Mesenchymal stem cell (in vitro differentiated cells and primary cell): ENCODE data around the gene RPS6KB2.

Experiments used
- DNase-seq: peaks from one replicate; pipeline ENCODE4 v3.0.0-alpha.2; 2013
- H2AFZ ChIP-seq: one replicate; pipeline ENCODE4 v1.6.1; 2013; ENCODE audit warnings: low read depth, mild to moderate bottlenecking, control low read depth, inconsistent platforms, low read length, moderate library complexity
- H2AK5ac ChIP-seq: 2 replicates; pipeline ENCODE4 v1.6.1; 2013; ENCODE audit warnings: low read length, moderate library complexity, mild to moderate bottlenecking, inconsistent platforms; ENCODE audit not compliant: severe bottlenecking
- H2BK120ac ChIP-seq: one replicate; pipeline ENCODE4 v1.6.1; 2013; ENCODE audit warnings: low read depth, mild to moderate bottlenecking, inconsistent platforms, low read length, moderate library complexity
- H2BK12ac ChIP-seq, 2 experiments: one replicate each; pipeline ENCODE4 v1.6.1; 2013; ENCODE audit warnings: inconsistent platforms in 2 of 2, low read length in 2 of 2, mild to moderate bottlenecking in 2 of 2, moderate library complexity in 2 of 2, control low read depth in 1 of 2
- H2BK15ac ChIP-seq: one replicate; pipeline ENCODE4 v1.6.1; 2013; ENCODE audit warnings: mild to moderate bottlenecking, low read depth, inconsistent platforms; ENCODE audit not compliant: poor library complexity, severe bottlenecking
- H2BK5ac ChIP-seq: 2 replicates; pipeline ENCODE4 v1.6.1; 2013; ENCODE audit warnings: low read depth, mild to moderate bottlenecking, low read length, control low read depth, inconsistent platforms; ENCODE audit not compliant: poor library complexity, severe bottlenecking
- H3K14ac ChIP-seq, 2 experiments: one replicate each; pipeline ENCODE4 v1.6.1; 2013; ENCODE audit warnings: inconsistent platforms in 2 of 2, low read length in 2 of 2, control low read depth in 1 of 2, mild to moderate bottlenecking in 1 of 2, moderate library complexity in 1 of 2
- H3K18ac ChIP-seq, 2 experiments: one replicate each; pipeline ENCODE4 v1.6.1; 2013; ENCODE audit warnings: inconsistent platforms in 2 of 2, low read length in 2 of 2, control low read depth in 1 of 2, low read depth in 1 of 2, mild to moderate bottlenecking in 1 of 2
- H3K23ac ChIP-seq, 2 experiments: one replicate each; pipeline ENCODE4 v1.6.1; 2013; ENCODE audit warnings: inconsistent platforms in 2 of 2, low read length in 2 of 2, mild to moderate bottlenecking in 2 of 2, moderate library complexity in 2 of 2, control low read depth in 1 of 2
- H3K27ac ChIP-seq: 2 replicates; pipeline ENCODE4 v1.5.1; 2013; ENCODE audit warnings: mild to moderate bottlenecking, moderate library complexity, low read length, control low read depth, inconsistent platforms; ENCODE audit not compliant: poor library complexity, severe bottlenecking
- H3K27me3 ChIP-seq, 2 experiments: 2 replicates each; pipeline versions ENCODE4 v1.6.1 to v1.7.0; 2013; ENCODE audit warnings: low read length in 2 of 2, mild to moderate bottlenecking in 2 of 2, moderate library complexity in 2 of 2, control low read depth in 1 of 2, inconsistent platforms in 1 of 2; ENCODE audit not compliant: control insufficient read depth in 1 of 2, insufficient read depth in 1 of 2
- H3K36me3 ChIP-seq, 2 experiments: 2 replicates each; pipeline versions ENCODE4 v1.6.1 to v1.7.0; 2013; ENCODE audit warnings: low read length in 2 of 2, control low read depth in 1 of 2, inconsistent platforms in 1 of 2, low read depth in 1 of 2, mild to moderate bottlenecking in 1 of 2; ENCODE audit not compliant: insufficient read depth in 2 of 2, control insufficient read depth in 1 of 2
- H3K4ac ChIP-seq, 2 experiments: one replicate each; pipeline ENCODE4 v1.6.1; 2013; ENCODE audit warnings: inconsistent platforms in 2 of 2, low read length in 2 of 2, mild to moderate bottlenecking in 2 of 2, moderate library complexity in 2 of 2, control low read depth in 1 of 2, low read depth in 1 of 2
- H3K4me1 ChIP-seq: 2 replicates; pipeline ENCODE4 v1.6.1; 2013; ENCODE audit warnings: low read depth, low read length, control low read depth; ENCODE audit not compliant: control insufficient read depth, insufficient read depth
- H3K4me2 ChIP-seq: 2 replicates; pipeline ENCODE4 v1.6.1; 2013; ENCODE audit warnings: low read length, mild to moderate bottlenecking, inconsistent platforms; ENCODE audit not compliant: poor library complexity, severe bottlenecking
- H3K4me3 ChIP-seq, 2 experiments: 2 replicates each; pipeline versions ENCODE4 v1.5.1 to v1.7.0; 2013; ENCODE audit warnings: low read length in 2 of 2, mild to moderate bottlenecking in 2 of 2, control low read depth in 1 of 2, low read depth in 1 of 2; ENCODE audit not compliant: insufficient read depth in 1 of 2
- H3K79me1 ChIP-seq: replicated peaks from 2 replicates; pipeline ENCODE4 v1.6.1; 2013; ENCODE audit warnings: mild to moderate bottlenecking, control low read depth, low read length, inconsistent platforms; ENCODE audit not compliant: poor library complexity, severe bottlenecking
- H3K9ac ChIP-seq: 2 replicates; pipeline ENCODE4 v1.7.0; 2013; ENCODE audit warnings: mild to moderate bottlenecking, low read length, moderate library complexity
- H3K9me3 ChIP-seq: 2 replicates; pipeline ENCODE4 v1.7.0; 2013; ENCODE audit warnings: mild to moderate bottlenecking, low read length; ENCODE audit not compliant: control insufficient read depth
- H4K8ac ChIP-seq: one replicate; pipeline ENCODE4 v1.6.1; 2013; ENCODE audit warnings: inconsistent platforms, mild to moderate bottlenecking, low read length, moderate library complexity
- H4K91ac ChIP-seq: one replicate; pipeline ENCODE4 v1.6.1; 2013; ENCODE audit warnings: mild to moderate bottlenecking, low read length, inconsistent platforms
- WGBS: methylation state at CpG from one replicate; pipeline ENCODE4 v1.1.7; 2013; ENCODE audit warnings: mixed read lengths; 5-methylcytosine and 5-hydroxymethylcytosine counted together

The RPS6KB2 gene

GRCh38 chr11:67466367-67466766, 38.1 kb downstream of the RPS6KB2 start:
- no peak for DNase-seq
- Histone ChIP-seq H3K27ac (no peak overlapping the region), H3K9me3 (no peaks in the 10 kb centered on the region), H3K79me1 (peaks cover 17% of the 10 kb centered on the region), H2BK120ac (no peak overlapping the region), H3K36me3 (peaks cover 13 to 17% of the 10 kb centered on the region in 2 experiments), H3K4ac (no peak overlapping the region), H2BK15ac (no peak overlapping the region), H3K18ac (no peak overlapping the region), H2BK5ac (no peak overlapping the region), H3K4me3 (no peak overlapping the region), H3K14ac (no peak overlapping the region), H2AK5ac (no peak overlapping the region), H2AFZ (no peak overlapping the region), H3K9ac (no peak overlapping the region), H2BK12ac (peak overlapping the region in 1 of 2 experiments; percentile 25), H3K27me3 (no peaks in the 10 kb centered on the region), H3K23ac (no peak overlapping the region), H3K4me2 (no peak overlapping the region), H3K4me1 (peaks cover 32% of the 10 kb centered on the region), H4K8ac (no peak overlapping the region), H4K91ac (no peak overlapping the region)
- 94% methylated on average over 3 of the region's 5 CpGs for WGBS

- H2BK120ac ChIP-seq: no peak overlapping the region
- no peaks in the 10 kb centered on the region for H3K9me3 ChIP-seq
- no peak overlapping the region for H2BK15ac ChIP-seq
- no peak overlapping the region for H2BK12ac ChIP-seq
- peak overlapping the region in 1 of 2 experiments; percentile 84 for H3K4me3 ChIP-seq
- H3K4ac ChIP-seq: no peak overlapping the region
- H2AK5ac ChIP-seq: no peak overlapping the region
- H4K8ac ChIP-seq: no peak overlapping the region
- peaks cover 13 to 17% of the 10 kb centered on the region in 2 experiments for H3K36me3 ChIP-seq
- H3K18ac ChIP-seq: no peak overlapping the region
- H3K4me2 ChIP-seq: no peak overlapping the region
- peaks cover 32% of the 10 kb centered on the region for H3K4me1 ChIP-seq
- 86% methylated on average over 11 of the region's 11 CpGs for WGBS
- H2BK5ac ChIP-seq: no peak overlapping the region
- H3K27me3 ChIP-seq: no peaks in the 10 kb centered on the region
- H3K9ac ChIP-seq: peak overlapping the region; percentile 87
- DNase-seq: no peak
- H3K23ac ChIP-seq: no peak overlapping the region
- H3K79me1 ChIP-seq: peaks cover 17% of the 10 kb centered on the region
- no peak overlapping the region for H4K91ac ChIP-seq
- H3K14ac ChIP-seq: no peak overlapping the region
- no peak overlapping the region for H2AFZ ChIP-seq
- no peak overlapping the region for H3K27ac ChIP-seq
Observed at GRCh38 chr11:67466962-67467771, 38.9 kb downstream of the RPS6KB2 start.

GRCh38 chr11:67468056-67468455, 39.8 kb downstream of the RPS6KB2 start:
- no peak overlapping the region for H3K14ac ChIP-seq
- H3K9me3 ChIP-seq: no peaks in the 10 kb centered on the region
- no peak overlapping the region for H2BK5ac ChIP-seq
- no peak overlapping the region for H3K27ac ChIP-seq
- no peak overlapping the region for H4K91ac ChIP-seq
- peaks cover 13 to 17% of the 10 kb centered on the region in 2 experiments for H3K36me3 ChIP-seq
- no peak overlapping the region for H3K4ac ChIP-seq
- no peak overlapping the region for H3K23ac ChIP-seq
- H2AFZ ChIP-seq: no peak overlapping the region
- peak overlapping the region; percentile 87 for H3K9ac ChIP-seq
- no peak overlapping the region for H3K18ac ChIP-seq
- 78% methylated on average over 5 of the region's 5 CpGs for WGBS
- H3K79me1 ChIP-seq: peaks cover 17% of the 10 kb centered on the region
- peak overlapping the region; percentile 86 for H3K4me2 ChIP-seq
- no peak overlapping the region for H2BK120ac ChIP-seq
- H3K27me3 ChIP-seq: no peaks in the 10 kb centered on the region
- peak overlapping the region; percentile 84 to 88 for H3K4me3 ChIP-seq
- H2AK5ac ChIP-seq: peak overlapping the region; percentile 27
- no peak for DNase-seq
- peak overlapping the region; percentile 73 for H2BK15ac ChIP-seq
- peak overlapping the region in 1 of 2 experiments; percentile 6 for H2BK12ac ChIP-seq
- H4K8ac ChIP-seq: no peak overlapping the region
- peaks cover 32% of the 10 kb centered on the region for H3K4me1 ChIP-seq

- H3K23ac ChIP-seq: peak overlapping the region in 1 of 2 experiments; percentile 26
- H2BK120ac ChIP-seq: no peak overlapping the region
- H2AFZ ChIP-seq: no peak overlapping the region
- H4K8ac ChIP-seq: no peak overlapping the region
- H3K4me1 ChIP-seq: peaks cover 32% of the 10 kb centered on the region
- peak overlapping the region in 1 of 2 experiments; percentile 81 for H3K18ac ChIP-seq
- peak overlapping the region; percentile 86 for H3K4me2 ChIP-seq
- H3K9me3 ChIP-seq: no peaks in the 10 kb centered on the region
- H3K27ac ChIP-seq: peak overlapping the region; percentile 31
- DNase-seq: no peak
- 33% methylated on average over 6 of the region's 6 CpGs for WGBS
- H3K79me1 ChIP-seq: peaks cover 17% of the 10 kb centered on the region
- H2BK15ac ChIP-seq: no peak overlapping the region
- H3K14ac ChIP-seq: no peak overlapping the region
- H3K9ac ChIP-seq: peak overlapping the region; percentile 87
- peak overlapping the region in 1 of 2 experiments; percentile 90 for H3K4ac ChIP-seq
- peak overlapping the region; percentile 84 to 88 for H3K4me3 ChIP-seq
- peak overlapping the region; percentile 77 for H2BK5ac ChIP-seq
- H3K36me3 ChIP-seq: peaks cover 13 to 17% of the 10 kb centered on the region in 2 experiments
- H4K91ac ChIP-seq: peak overlapping the region; percentile 43
- H2AK5ac ChIP-seq: peak overlapping the region; percentile 18
- H3K27me3 ChIP-seq: no peaks in the 10 kb centered on the region
- peak overlapping the region in 1 of 2 experiments; percentile 29 for H2BK12ac ChIP-seq
Observed at GRCh38 chr11:67468456-67468758, 40.1 kb downstream of the RPS6KB2 start.
